Coronary artery (tissue), 2 donors: ENCODE measurements around the gene PITPNM2.

ENCODE experiments used
- DNase-seq: peaks from one replicate; pipeline ENCODE4 v3.0.0-alpha.2; 2017; ENCODE audit warnings: low spot score
- H3K27ac ChIP-seq, 2 donors: fragments of 200-600 bp; sonication (generic); one replicate each; pipeline ENCODE4 v1.5.1; 2016 to 2019
- H3K4me3 ChIP-seq: fragments of 200-600 bp; sonication (generic); 2 replicates; pipeline ENCODE4 v1.5.1; 2016; ENCODE audit warnings: mild to moderate bottlenecking, moderate library complexity
- CTCF ChIP-seq: fragments of 200-600 bp; sonication (generic); IDR thresholded peaks from one replicate; pipeline ENCODE4 v1.5.1; 2019; ENCODE audit warnings: antibody characterized with exemption

PITPNM2 gene

GRCh38 chr12:123151457-123152454, 866 bp upstream of the PITPNM2 start:
- no peak for DNase-seq
- TF ChIP-seq CTCF: no peak

GRCh38 chr12:123150275-123150743, 581 bp downstream of the PITPNM2 start:
- no peak for TF ChIP-seq CTCF
- Histone ChIP-seq H3K4me3 (peak overlapping the region; percentile 88), H3K27ac (peak overlapping the region; percentile 85 to 86)
- no peak for DNase-seq

More at GRCh38 chr12:123151457-123152454, 866 bp upstream of the PITPNM2 start:
- H3K4me3 ChIP-seq: peak overlapping the region; percentile 88
- H3K27ac ChIP-seq: peak overlapping the region; percentile 64 to 85

- no peak for DNase-seq
- Histone ChIP-seq H3K4me3 (peak overlapping the region; percentile 88), H3K27ac (peak overlapping the region; percentile 85 to 86)
- TF ChIP-seq CTCF: no peak
Observed at GRCh38 chr12:123149501-123150274, 1.2 kb downstream of the PITPNM2 start.

- TF ChIP-seq CTCF: no peak
- peak overlapping the region; percentile 85 to 86 for H3K27ac ChIP-seq
- no peak for DNase-seq
- H3K4me3 ChIP-seq: peak overlapping the region; percentile 88
Observed at GRCh38 chr12:123149088-123149487, 1.8 kb downstream of the PITPNM2 start.

- H3K27ac ChIP-seq: no peak overlapping the region
- no peak for DNase-seq
Observed at GRCh38 chr12:123148655-123149054, 2.2 kb downstream of the PITPNM2 start.

GRCh38 chr12:123148223-123148622, 2.7 kb downstream of the PITPNM2 start:
- TF ChIP-seq CTCF: no peak
- no peak for DNase-seq
- Histone ChIP-seq H3K4me3 (no peak overlapping the region), H3K27ac (no peak overlapping the region)

More at GRCh38 chr12:123148655-123149054, 2.2 kb downstream of the PITPNM2 start:
- H3K4me3 ChIP-seq: no peak overlapping the region
- no peak for TF ChIP-seq CTCF
